Activated naive CD4-positive, alpha-beta T cell treated with anti-CD3 and anti-CD28 coated beads, Interleukin-2, amount 50 U/mL, for 72 hours (primary cell): ENCODE results near the gene ALPK1. TPM values are rescaled to one million over a fixed set of nuclear protein-coding genes. Genes with fewer than 3 reads are reported as not detected.

ENCODE experiments used
- ATAC-seq, 2 donors: fragments of 150-1000 bp; cut with Tn5 transposase; 2 replicates each; pipeline ENCODE4 v1.10.0; 2021; ENCODE audit warnings: mild to moderate bottlenecking in 2 of 2, moderate library complexity in 2 of 2
- DNase-seq, 2 donors: peaks; one replicate each; pipeline ENCODE4 v3.0.0; 2021 to 2022; ENCODE audit warnings: low spot score in 2 of 2
- H3K27ac Mint-ChIP-seq, 2 donors: one replicate each; pipeline ENCODE4 v1.8.0; 2022; ENCODE audit warnings: mild to moderate bottlenecking in 2 of 2, mixed read lengths in 2 of 2
- H3K36me3 Mint-ChIP-seq, 2 donors: one replicate each; pipeline ENCODE4 v1.8.0; 2022; ENCODE audit warnings: mixed read lengths in 2 of 2
- H3K9me3 Mint-ChIP-seq, 2 donors: one replicate each; pipeline ENCODE4 v1.8.0; 2022; ENCODE audit warnings: mixed read lengths in 2 of 2
- total RNA-seq, 2 donors: library from RNA; stranded (reverse); gene quantifications; one replicate each; pipeline ENCODE4 v1.2.3, GENCODE V29; 2022

Gene ALPK1
- total RNA-seq, 2 donors from 2014 or later, result 32.7 to 65.8 TPM

DNA sequence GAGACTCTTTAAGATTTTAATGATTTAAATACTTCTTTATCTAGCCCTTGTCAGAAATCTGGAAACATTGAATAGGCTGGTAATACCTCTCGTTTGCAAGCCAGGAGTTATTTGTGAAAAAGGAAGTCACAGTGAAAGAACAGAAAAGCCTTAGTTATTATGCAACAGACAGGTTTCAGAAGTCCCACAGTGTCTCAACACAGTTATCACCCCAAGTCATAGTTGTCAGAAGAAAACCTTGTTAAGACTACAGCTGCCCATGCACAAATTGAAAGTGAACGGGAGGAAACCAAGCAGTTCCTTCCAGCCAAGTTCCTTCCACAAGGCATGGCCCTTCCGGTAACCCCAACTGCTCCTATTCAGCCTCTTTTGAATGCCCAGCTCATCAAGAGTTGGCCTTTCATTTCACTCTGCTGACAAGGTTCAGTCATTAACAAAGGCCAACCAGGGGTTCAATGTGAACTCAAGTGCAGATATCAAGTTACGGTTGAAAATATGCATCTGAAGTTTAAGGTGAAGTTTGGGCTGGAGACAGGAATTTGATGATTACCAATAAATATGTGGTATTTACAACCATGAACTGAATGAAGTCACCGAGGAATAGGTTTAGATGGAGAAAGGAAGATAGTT lies 15.6 kb downstream of the ALPK1 start:
- DNase-seq, result no peak
- Mint-ChIP-seq H3K9me3 (peaks cover 0 to 4% of the 10 kb centered on the region in 2 donors), H3K36me3 (peaks cover 0 to 20% of the 10 kb centered on the region in 2 donors), H3K27ac (no peak overlapping the region)
- no peak for ATAC-seq

DNA sequence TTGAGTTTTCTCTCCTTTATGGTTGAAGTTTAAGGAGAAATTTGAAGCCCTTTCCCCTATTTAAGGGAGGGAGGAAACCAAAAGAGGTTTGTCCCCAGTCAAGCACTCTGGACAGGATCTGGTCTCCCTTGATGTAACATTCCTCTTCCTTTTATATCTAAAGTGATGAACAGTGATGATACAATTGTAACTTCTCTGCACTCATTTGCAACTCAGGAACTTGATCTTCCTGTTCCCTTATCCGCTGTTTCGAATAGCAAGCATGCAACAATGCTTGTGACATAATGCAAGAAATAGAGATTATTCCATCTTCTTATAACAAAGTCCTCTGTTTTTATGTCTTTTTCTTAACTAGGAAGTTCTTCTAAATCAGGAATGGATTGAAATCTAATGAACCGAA lies 18.3 kb downstream of the ALPK1 start:
- DNase-seq (no peak), ATAC-seq (no peak)
- Mint-ChIP-seq H3K27ac (no peak overlapping the region), H3K9me3 (no peaks in the 10 kb centered on the region), H3K36me3 (peaks cover 0 to 10% of the 10 kb centered on the region in 2 donors)

DNA sequence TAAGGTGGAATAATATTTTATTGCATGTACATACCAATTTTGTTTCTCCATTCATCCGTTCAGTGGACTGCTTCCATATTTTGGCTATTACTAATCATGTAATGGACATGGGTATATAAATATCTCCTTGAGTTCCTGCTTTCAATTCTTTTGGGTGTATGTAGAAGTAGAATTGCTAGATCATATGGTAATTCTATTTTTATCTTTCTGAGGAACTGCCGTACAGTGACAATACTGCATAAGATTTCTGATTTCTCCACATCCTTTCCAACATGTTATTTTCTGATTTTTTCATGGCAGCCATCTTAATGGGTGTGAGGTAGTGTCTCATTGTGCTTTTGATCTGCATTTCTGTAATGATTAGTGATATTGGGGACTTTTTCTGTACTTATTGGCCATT lies 19.2 kb downstream of the ALPK1 start:
- ATAC-seq (no peak), DNase-seq (no peak)
- H3K36me3 Mint-ChIP-seq, result peaks cover 0 to 10% of the 10 kb centered on the region in 2 donors
- no peak overlapping the region for H3K27ac Mint-ChIP-seq
- H3K9me3 Mint-ChIP-seq, result no peaks in the 10 kb centered on the region

DNA sequence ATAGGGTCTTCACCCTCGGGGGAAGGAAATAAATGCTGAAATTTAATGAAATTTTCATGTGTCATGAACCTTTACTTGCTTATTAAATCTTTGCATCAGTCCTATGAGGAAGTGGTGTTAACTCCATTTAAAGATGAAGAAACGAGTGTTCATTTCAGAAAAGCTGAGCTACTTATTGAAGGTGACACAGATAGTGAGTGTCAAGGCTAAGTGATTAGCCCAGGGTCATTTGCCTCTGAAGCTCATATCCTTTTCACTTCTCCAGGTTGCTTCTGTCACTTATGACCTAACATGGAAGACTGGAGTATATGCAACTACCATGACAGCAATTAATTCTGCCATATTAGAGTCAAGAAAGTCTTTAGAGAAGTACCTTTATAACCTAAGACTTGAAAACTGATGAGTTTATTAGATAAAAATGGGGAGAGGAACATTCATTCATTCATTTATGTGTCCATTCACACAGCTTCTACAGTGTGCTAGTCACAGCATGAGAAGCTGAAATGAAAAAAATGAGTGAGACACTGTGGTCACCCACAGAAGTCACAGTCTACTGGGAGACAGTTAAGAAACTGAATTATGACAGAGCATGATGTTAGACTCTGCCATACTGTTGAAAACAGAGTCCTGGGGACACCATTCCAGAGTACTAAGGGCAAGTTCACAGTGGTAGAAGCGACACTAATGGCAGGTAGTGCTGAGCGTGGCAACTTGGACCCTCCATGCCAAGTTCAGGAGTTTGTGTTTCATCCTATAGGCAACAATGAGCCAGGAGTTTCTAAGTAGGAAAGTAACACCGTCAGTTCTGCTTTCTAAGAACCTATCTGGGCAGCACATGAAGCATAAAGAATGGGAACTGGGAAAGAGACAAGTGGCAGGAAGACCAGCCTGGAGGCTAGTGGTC lies 21.3 kb downstream of the ALPK1 start:
- DNase-seq (no peak), ATAC-seq (peak; percentile 90 to 97)
- Mint-ChIP-seq H3K9me3 (no peaks in the 10 kb centered on the region), H3K27ac (no peak overlapping the region), H3K36me3 (peaks cover 0 to 10% of the 10 kb centered on the region in 2 donors)

DNA sequence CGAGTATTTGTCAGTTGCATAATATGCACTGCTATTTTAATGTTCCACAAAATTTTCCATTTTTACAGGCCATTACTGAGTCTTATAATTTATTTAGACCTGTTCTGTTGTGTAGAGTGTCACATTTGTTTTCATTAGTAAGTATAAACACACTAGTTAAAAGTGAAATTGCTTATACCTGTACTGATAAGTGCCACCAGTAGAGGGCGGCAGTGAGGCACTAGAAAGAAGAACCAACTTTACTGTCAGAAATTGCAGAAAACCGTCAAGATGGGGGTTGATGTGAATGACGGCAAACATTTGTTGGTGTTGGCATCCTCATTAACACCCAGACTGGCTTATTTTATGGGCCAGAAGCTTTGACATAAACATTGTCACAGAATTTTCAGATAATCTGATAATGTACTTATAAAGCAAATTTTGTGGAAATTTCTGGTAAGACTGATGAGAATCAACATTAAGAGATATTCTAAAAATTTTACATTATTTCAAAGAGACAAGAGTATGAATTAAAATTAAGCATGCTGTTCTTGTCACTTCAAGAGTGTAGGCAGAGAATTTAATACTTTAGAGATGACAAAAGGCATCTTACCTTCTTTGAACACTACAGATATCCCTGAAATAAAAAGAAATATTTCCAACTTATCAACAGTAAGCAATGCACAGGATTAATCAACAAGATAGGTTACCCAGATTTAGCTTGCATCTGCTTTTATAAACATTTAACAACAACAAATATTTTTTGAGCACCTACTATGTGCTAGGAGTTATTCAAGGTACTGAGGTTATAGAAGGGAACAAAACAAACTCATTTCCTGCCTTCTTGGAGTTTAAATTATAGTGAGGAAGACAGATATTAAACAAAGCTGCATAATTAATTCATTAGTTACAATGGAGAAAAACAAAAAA lies 24.9 kb downstream of the ALPK1 start:
- peak; percentile 51 to 58 for ATAC-seq
- peak in 1 of 2 donors; percentile 81 for DNase-seq
- Mint-ChIP-seq H3K36me3 (peaks cover 0 to 4% of the 10 kb centered on the region in 2 donors), H3K9me3 (no peaks in the 10 kb centered on the region), H3K27ac (peak overlapping the region in 1 of 2 donors; percentile 43)

DNA sequence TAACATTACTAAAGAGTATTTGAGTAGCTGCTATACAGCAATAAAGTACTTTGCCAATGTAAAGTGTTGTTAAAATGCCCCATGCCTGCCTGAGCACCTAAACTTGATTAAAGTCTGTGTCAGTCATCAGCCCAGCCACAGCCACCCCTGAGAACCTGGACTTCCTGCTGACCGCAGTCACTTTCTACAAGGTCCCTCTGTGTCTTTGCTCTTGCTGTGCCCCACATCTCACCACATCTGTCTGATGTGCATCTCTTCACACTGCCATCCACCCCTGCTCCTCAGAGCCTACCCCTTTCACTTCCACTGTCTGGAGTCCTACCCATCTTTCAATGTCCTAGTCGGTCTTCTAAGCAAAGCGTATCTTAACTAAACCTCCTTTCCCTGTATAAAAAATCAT lies 25.7 kb downstream of the ALPK1 start:
- peak overlapping the region in 1 of 2 donors; percentile 25 for H3K27ac Mint-ChIP-seq
- H3K9me3 Mint-ChIP-seq, result no peaks in the 10 kb centered on the region
- H3K36me3 Mint-ChIP-seq, result peaks cover 0 to 4% of the 10 kb centered on the region in 2 donors
- ATAC-seq (no peak), DNase-seq (no peak)

DNA sequence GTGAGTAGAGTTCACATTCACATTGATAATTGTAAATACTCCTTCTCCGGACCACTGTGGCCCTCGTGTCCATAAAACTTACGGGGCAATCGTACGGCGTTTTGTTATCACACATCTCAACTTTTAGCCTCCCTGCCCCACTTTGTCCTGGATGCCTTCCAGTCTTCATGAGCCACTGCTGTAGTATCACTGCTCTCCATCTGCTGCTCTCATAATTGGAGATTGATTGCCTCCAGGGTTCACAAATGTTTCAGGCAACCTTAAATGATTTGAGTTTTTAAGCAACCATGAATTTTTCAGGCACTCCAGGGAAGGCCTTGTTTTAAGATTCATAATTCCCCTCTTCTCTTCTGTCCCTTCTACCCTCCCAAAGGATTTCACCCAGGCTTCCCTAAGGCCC lies 28.4 kb downstream of the ALPK1 start:
- Mint-ChIP-seq H3K36me3 (no peaks in the 10 kb centered on the region), H3K9me3 (no peaks in the 10 kb centered on the region), H3K27ac (no peak overlapping the region)
- ATAC-seq (no peak), DNase-seq (no peak)

DNA sequence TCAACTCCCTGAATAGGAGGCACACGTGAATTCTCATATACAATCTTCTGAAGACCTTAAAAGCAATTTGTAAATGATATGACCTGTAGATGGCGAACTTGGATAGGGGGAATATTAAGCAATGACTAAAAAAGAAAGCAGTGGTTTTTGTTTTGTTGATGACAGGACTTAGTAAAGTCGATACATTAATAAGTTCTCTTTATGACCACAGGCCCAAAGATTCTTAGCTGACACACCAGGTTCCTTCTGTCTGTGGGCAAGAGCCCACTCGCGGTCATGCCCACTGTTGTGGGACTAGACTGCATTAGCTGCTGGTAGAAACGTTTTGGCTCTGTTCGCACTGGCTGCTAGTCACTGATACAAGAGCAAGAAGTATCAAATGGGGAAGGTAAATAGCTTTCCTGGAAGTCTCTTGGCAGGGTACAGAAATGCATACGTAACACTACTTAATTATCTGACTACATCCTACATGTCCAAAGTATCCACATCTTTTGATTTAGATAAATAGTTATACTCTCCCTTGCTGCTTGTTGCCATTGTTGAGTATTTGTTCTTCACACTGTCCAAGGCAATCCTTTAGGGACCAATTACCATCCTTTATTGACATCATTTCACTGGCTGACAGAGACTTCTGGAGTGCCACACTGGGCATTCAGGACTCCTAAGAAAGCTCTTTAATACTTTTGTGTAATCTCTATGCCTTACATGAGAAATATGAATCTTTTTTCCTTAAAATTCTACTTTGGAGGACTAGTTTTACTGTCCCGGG lies 31.0 kb downstream of the ALPK1 start:
- Mint-ChIP-seq H3K36me3 (no peaks in the 10 kb centered on the region), H3K9me3 (no peaks in the 10 kb centered on the region), H3K27ac (no peak overlapping the region)
- peak in 1 of 2 donors; percentile 7 for DNase-seq
- ATAC-seq, result peak; percentile 22 to 67

DNA sequence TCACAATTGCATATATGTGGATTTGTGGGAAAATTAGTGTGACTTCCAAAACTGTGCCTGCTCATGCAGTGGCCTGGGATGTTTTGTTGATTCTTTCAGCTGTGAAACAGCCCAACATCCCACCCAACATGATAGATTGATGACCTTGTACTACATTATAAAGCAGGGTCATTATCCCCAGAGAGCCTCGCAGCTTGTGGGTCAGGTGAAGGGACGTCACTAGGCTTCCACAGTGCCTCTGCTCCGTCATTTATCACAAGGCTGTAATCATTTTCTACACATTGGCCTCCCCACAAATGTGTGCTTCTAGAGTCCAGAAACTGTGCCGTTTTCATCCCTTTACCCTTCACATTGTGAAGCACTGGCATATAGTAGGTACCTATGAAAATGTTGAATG lies 31.6 kb downstream of the ALPK1 start:
- DNase-seq, result no peak
- H3K36me3 Mint-ChIP-seq, result no peaks in the 10 kb centered on the region
- no peaks in the 10 kb centered on the region for H3K9me3 Mint-ChIP-seq
- no peak for ATAC-seq
- no peak overlapping the region for H3K27ac Mint-ChIP-seq

DNA sequence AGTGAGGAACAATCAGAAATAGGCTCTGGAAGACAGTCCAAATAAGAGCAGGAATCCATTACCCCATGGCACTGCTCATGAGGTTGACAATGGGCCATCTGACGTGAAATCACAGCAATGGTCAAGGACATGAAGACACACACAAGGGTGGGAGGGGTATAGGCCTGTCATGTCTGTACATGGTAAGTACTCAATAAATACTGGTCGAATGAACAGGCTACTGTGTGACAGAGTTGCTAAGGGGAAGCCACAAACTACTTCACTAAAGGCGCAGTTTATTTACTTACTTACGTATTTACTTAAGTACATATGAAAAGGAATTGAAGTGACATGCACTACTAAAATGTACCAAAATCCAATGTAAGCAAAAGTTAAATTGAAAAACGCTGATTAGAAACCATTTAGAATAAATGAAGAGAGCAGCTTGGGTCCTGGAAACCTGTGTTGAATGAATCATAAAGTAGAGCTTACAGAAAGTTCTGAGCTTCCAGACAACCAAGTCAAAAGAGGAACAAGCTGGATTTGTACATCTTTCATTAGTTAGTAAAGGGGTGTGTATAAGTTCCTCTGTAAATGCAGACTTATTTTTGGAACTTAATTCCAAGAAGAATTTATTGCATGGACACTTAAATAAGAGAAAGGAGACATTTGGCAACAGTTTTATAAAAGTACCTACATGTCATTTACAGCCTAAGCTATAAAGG lies 32.7 kb downstream of the ALPK1 start:
- H3K36me3 Mint-ChIP-seq, result no peaks in the 10 kb centered on the region
- no peak for DNase-seq

DNA sequence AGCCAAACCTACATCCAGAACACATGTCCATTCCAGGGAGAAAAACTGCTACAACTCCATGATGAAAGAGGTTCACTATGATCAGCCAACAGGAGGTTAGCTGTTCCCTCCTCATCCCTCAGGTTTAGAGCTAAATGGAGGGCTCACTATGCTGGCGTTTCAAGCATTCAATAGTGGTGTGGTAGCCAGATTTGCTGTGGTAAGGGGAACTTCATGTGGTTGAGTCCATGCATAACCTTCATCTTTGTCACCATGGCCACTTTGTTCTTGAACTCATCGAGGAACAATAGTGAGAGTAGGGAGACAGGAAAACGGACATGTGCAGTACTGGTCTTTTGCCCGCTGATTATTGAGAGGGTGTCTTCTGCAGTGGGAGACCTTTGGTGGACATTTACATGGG lies 33.8 kb downstream of the ALPK1 start:
- no peak for DNase-seq
- ATAC-seq, result no peak
- no peak overlapping the region for H3K27ac Mint-ChIP-seq
- H3K9me3 Mint-ChIP-seq, result no peaks in the 10 kb centered on the region
- H3K36me3 Mint-ChIP-seq, result peaks cover 0 to 6% of the 10 kb centered on the region in 2 donors

More for the DNA sequence above, 32.7 kb downstream of the ALPK1 start:
- ATAC-seq, result no peak
- Mint-ChIP-seq H3K27ac (no peak overlapping the region), H3K9me3 (no peaks in the 10 kb centered on the region)

DNA sequence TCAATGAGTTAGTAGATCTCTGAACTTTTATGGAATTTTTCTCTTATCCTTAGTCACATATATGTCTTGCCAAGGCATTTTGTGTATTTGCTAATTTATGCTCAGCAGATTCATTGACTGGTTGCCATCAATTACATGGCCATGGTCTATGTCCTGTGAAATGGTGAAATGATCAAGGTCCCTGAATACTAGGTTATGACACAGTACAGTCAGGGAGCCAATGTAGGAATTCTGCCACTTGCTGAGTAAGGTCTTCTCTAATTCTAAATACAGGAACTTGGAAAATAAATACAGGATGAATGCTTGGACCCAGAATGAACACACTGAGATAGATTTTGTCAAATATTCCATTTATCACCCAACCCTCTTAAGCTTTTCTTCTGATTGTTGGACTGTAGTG lies 35.2 kb downstream of the ALPK1 start:
- peaks cover 0 to 6% of the 10 kb centered on the region in 2 donors for H3K36me3 Mint-ChIP-seq
- ATAC-seq, result no peak
- no peaks in the 10 kb centered on the region for H3K9me3 Mint-ChIP-seq
- H3K27ac Mint-ChIP-seq, result no peak overlapping the region
- no peak for DNase-seq

DNA sequence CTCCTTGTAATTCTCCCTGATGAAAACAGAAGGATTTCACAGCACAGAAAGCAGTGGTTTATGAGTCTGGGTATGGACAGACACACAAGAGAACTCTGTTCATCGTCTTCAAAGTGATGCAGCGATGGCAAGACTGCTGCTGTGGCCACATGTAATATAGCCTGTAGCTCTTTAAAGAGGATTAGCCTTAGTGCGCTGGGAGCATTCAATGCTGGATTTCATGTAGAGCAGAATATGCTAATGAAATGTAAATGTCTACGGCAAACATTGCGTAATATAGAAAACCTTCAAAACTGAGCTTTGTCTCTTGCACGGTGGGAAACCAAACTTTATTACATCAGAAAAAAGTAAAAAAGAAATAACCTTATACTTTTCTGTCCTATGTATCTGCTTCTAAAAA lies 42.9 kb downstream of the ALPK1 start:
- H3K27ac Mint-ChIP-seq, result no peak overlapping the region
- no peaks in the 10 kb centered on the region for H3K9me3 Mint-ChIP-seq
- ATAC-seq (no peak), DNase-seq (no peak)
- H3K36me3 Mint-ChIP-seq, result peaks cover 0 to 6% of the 10 kb centered on the region in 2 donors

DNA sequence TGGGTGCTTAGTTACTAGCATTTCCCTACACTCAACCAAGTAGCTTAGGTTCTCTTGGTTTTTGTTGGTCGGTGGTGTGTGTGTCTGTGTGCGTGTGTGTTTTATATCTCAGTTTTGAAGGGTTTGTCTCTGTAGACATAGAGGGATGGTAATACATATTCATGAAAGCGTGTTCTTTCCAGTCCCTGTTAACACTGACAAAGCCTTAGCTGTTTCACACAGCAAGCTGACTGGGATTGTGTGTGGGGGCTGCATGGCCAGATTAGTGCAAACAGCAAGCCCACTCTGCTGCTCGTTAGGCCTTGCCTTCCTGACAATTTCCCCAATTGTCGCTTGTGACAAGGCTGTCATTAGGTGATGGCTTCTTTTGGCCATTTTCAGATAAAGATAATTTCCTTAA lies 43.9 kb downstream of the ALPK1 start:
- Mint-ChIP-seq H3K36me3 (no peaks in the 10 kb centered on the region), H3K9me3 (no peaks in the 10 kb centered on the region), H3K27ac (no peak overlapping the region)
- ATAC-seq (no peak), DNase-seq (no peak)

DNA sequence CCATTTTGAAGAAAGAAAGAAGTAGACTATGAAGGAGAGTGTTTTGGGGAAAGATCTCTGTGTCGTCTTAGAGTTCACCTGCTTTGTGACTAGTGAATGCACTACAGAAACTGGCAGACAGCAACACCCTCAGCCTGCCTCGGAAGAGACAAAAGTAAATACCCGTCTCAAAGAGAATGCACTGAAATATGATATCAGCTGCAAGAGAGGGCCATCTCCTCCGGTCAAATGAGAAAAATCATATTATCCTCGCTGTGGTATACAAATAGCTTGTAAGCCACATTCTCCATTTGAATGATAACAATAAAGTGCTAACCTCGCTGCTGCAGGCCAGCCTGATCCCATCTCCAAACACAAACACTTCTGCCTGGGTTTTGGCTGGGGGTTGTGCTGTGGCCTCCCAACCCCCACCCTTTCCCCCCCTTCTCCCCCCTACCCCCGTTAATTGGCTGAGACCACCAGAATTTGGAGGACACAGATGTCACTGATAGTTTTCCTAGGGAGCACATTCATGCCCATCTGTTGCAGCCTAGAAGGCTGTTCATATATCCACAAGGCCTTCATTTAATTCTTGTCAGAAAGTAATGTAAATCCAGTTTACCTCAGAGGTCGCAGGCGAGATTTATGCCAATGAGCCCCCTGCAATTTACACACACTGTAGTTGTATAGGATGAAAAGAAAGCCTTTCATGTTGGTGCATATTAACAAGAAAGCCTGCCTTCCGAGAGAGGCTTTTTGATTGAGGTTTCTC lies 46.3 kb downstream of the ALPK1 start:
- H3K9me3 Mint-ChIP-seq, result no peaks in the 10 kb centered on the region
- ATAC-seq, result no peak
- H3K36me3 Mint-ChIP-seq, result no peaks in the 10 kb centered on the region
- DNase-seq, result no peak
- H3K27ac Mint-ChIP-seq, result no peak overlapping the region
